ENCODE data around the gene TSPAN18. TPM values are rescaled to one million over a fixed set of nuclear protein-coding genes. Genes with fewer than 3 reads are reported as not detected.

The TSPAN18 gene
- total and polyA plus RNA-seq, 2 donors from 2014 or later, result 13.8 to 38.1 TPM

DNA sequence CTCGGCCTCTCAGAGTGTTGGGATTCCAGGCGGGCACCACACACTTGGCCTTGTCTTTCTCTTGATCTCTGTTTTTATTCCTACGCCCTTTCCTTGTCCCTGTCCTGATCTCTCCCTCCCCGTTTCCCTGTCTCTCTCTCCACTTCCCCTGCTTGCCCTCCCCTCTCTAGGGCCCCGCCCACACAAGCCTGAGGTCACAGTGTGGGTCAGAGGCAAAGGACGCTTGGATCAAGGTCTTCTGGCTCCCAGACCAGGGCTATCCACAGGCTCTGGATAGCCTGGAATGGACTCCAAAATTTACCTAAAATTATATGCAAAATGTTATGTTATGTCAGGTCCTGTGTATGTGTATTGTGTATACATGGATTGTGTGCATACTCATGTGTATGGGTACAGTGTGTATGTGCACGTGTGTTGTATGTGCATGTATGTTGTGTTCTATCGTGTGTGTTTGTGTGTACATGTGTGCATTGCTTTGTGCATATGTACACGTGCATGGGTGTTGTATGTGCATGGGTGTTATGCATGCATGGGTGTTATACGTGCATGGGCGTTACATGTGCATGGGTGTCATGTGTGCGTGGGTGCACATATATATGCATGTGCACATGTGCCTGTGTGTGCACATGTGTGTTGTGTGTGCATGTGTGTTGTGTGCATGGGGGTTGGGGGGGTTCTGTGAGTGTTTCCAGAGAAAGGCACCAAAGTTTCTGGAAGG is 185.7 kb downstream of the TSPAN18 start:
- TF ChIP-seq, protein P1, sequence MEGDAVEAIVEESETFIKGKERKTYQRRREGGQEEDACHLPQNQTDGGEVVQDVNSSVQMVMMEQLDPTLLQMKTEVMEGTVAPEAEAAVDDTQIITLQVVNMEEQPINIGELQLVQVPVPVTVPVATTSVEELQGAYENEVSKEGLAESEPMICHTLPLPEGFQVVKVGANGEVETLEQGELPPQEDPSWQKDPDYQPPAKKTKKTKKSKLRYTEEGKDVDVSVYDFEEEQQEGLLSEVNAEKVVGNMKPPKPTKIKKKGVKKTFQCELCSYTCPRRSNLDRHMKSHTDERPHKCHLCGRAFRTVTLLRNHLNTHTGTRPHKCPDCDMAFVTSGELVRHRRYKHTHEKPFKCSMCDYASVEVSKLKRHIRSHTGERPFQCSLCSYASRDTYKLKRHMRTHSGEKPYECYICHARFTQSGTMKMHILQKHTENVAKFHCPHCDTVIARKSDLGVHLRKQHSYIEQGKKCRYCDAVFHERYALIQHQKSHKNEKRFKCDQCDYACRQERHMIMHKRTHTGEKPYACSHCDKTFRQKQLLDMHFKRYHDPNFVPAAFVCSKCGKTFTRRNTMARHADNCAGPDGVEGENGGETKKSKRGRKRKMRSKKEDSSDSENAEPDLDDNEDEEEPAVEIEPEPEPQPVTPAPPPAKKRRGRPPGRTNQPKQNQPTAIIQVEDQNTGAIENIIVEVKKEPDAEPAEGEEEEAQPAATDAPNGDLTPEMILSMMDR (IDR thresholded peaks at IDR 0.05; ENCODE audit: borderline replicate concordance, extremely low read depth, insufficient read depth), result no peak
- no peak overlapping the region for H3K27ac ChIP-seq (ENCODE audit: low read depth in 2 of 2, low read length in 2 of 2)
- FAIRE-seq, result no peak
- intact Hi-C loops (cut with DNase I), result loop anchor here (5.0 kb wide), 1 partner anchor 290 kb away; no protein-coding TSS in a partner anchor
- H3K9ac ChIP-seq (ENCODE audit: low read length in 3 of 3), result no peak overlapping the region
- H3K36me3 ChIP-seq (ENCODE audit: control insufficient read depth in 2 of 3, insufficient read depth in 3 of 3, low read length in 3 of 3), result peaks cover 0 to 2% (median 0%) of the 10 kb centered on the region in 3 donors
- peaks cover 0 to 5% (median 0%) of the 10 kb centered on the region in 3 donors for H3K4me1 ChIP-seq (ENCODE audit: control insufficient read depth in 2 of 3, insufficient read depth in 2 of 3, low read depth in 1 of 3, low read length in 3 of 3)
- H3K4me3 ChIP-seq (ENCODE audit: low read length in 3 of 3), result no peak overlapping the region
- H3K27me3 ChIP-seq (ENCODE audit: control insufficient read depth, insufficient read depth, low read length), result no peaks in the 10 kb centered on the region
- H3K9me3 ChIP-seq (ENCODE audit: control insufficient read depth in 2 of 3, insufficient read depth in 1 of 3, low read length in 3 of 3), result no peaks in the 10 kb centered on the region
- DNase-seq, result no peak

DNA sequence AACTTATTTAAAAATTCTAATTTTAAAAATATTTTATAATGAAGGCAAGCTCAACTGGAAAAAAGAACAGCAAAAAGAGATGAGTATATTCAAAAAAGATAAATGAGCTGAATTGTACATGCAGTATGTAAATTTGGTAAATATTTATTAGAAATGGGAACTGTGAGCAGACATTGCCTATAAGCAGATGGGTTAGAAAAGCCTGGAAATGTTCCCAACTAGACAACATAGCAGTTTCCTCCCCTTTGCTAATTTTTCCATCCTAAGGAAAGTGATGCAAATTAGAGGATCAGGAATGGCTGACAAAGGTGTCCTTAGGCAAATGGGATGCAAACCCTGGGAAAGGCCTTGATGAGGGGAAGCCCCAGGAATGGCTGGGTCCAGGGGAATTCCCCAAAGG is 186.7 kb downstream of the TSPAN18 start:
- Histone ChIP-seq H3K9ac (ENCODE audit: low read length in 3 of 3) (no peak overlapping the region), H3K4me3 (ENCODE audit: low read length in 3 of 3) (no peak overlapping the region), H3K36me3 (ENCODE audit: control insufficient read depth in 2 of 3, insufficient read depth in 3 of 3, low read length in 3 of 3) (peaks cover 0 to 2% (median 0%) of the 10 kb centered on the region in 3 donors), H3K27ac (ENCODE audit: low read depth in 2 of 2, low read length in 2 of 2) (no peak overlapping the region), H3K9me3 (ENCODE audit: control insufficient read depth in 2 of 3, insufficient read depth in 1 of 3, low read length in 3 of 3) (no peaks in the 10 kb centered on the region), H3K4me1 (ENCODE audit: control insufficient read depth in 2 of 3, insufficient read depth in 2 of 3, low read depth in 1 of 3, low read length in 3 of 3) (peaks cover 0 to 5% (median 0%) of the 10 kb centered on the region in 3 donors), H3K27me3 (ENCODE audit: control insufficient read depth, insufficient read depth, low read length) (no peaks in the 10 kb centered on the region)
- intact Hi-C loops (cut with DNase I), result loop anchor here (5.0 kb wide), 1 partner anchor 291 kb away; no protein-coding TSS in a partner anchor
- DNase-seq, result no peak
- TF ChIP-seq, protein P1 (IDR thresholded peaks at IDR 0.05; ENCODE audit: borderline replicate concordance, extremely low read depth, insufficient read depth), result no peak
- FAIRE-seq, result no peak

DNA sequence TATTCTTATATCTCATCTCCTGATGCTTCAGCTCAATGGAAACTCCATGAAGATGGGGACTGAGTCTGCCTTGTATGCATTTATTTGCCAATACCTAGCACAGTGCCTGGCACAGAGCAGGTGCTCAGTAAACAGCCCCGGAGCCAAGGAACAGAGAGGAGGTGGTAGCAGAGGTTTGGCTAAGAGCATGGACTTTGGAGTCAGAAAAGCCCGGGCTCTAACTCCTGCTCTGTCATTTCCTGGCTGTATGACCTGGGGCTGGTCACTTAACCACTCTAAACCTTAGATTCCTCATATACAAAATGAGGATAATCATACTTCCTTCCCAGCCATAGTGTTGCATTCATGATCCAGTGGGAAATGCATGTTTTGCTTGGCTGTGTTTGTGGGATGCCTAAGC is 187.3 kb downstream of the TSPAN18 start:
- FAIRE-seq (no peak), DNase-seq (no peak)
- TF ChIP-seq, protein P1 (IDR thresholded peaks at IDR 0.05; ENCODE audit: borderline replicate concordance, extremely low read depth, insufficient read depth), result no peak
- no peak overlapping the region for H3K9ac ChIP-seq (ENCODE audit: low read length in 3 of 3)
- no peak overlapping the region for H3K4me3 ChIP-seq (ENCODE audit: low read length in 3 of 3)
- peaks cover 0 to 2% (median 0%) of the 10 kb centered on the region in 3 donors for H3K36me3 ChIP-seq (ENCODE audit: control insufficient read depth in 2 of 3, insufficient read depth in 3 of 3, low read length in 3 of 3)
- peaks cover 0 to 5% (median 0%) of the 10 kb centered on the region in 3 donors for H3K4me1 ChIP-seq (ENCODE audit: control insufficient read depth in 2 of 3, insufficient read depth in 2 of 3, low read depth in 1 of 3, low read length in 3 of 3)
- H3K27ac ChIP-seq (ENCODE audit: low read depth in 2 of 2, low read length in 2 of 2), result no peak overlapping the region
- intact Hi-C loops (cut with DNase I), result loop anchor here (5.0 kb wide), 1 partner anchor 292 kb away; no protein-coding TSS in a partner anchor
- no peaks in the 10 kb centered on the region for H3K9me3 ChIP-seq (ENCODE audit: control insufficient read depth in 2 of 3, insufficient read depth in 1 of 3, low read length in 3 of 3)
- no peaks in the 10 kb centered on the region for H3K27me3 ChIP-seq (ENCODE audit: control insufficient read depth, insufficient read depth, low read length)
